Stimulated activated CD8-positive, alpha-beta memory T cell treated with anti-CD3 and anti-CD28 coated beads, Interleukin-2, amount 100 ng/mL, for 1 hour (primary cell): ENCODE data around the gene LTN1.
A peak's percentile ranks its signal among the peaks of the same experiment; 100 is the strongest.
"Not testable (repeated sequence)": the region's sequence is repeated elsewhere in the genome, so short reads cannot be mapped to it uniquely, and the experiment has no call there.

ENCODE experiments used
- DNase-seq, 2 donors: peaks; one replicate each; pipeline ENCODE4 v3.0.0-alpha.2; 2020; ENCODE audit warnings: low read depth in 2 of 2

Gene LTN1

GRCh38 chr21:28992526-28993292, at the start of gene LTN1:
Gene LTN1 (minus strand): TSS chr21:28992877. CDS start chr21:28992805, 72 bp downstream.
- peak; percentile 97 for DNase-seq

- DNase-seq: no peak
Observed at GRCh38 chr21:29034678-29035077, 42.0 kb upstream of the LTN1 start.

GRCh38 chr21:29033871-29034270, 41.2 kb upstream of the LTN1 start:
- DNase-seq: no peak

GRCh38 chr21:29033301-29033700, 40.6 kb upstream of the LTN1 start:
- no peak for DNase-seq

- DNase-seq: no peak
Observed at GRCh38 chr21:29030909-29031308, 38.2 kb upstream of the LTN1 start.

GRCh38 chr21:29029524-29029923, 36.8 kb upstream of the LTN1 start:
- no peak for DNase-seq

GRCh38 chr21:29025328-29025713, 32.6 kb upstream of the LTN1 start:
- no peak for DNase-seq

- DNase-seq: peak; percentile 84 to 89
Observed at GRCh38 chr21:29024474-29025327, 32.0 kb upstream of the LTN1 start, which contains the start of gene USP16. Gene USP16 (plus strand): TSS chr21:29024668. CDS start chr21:29027914, 3,246 bp downstream.

- DNase-seq: no peak
Observed at GRCh38 chr21:29022166-29022565, 29.5 kb upstream of the LTN1 start.

GRCh38 chr21:29018540-29018939, 25.9 kb upstream of the LTN1 start:
- no peak for DNase-seq

GRCh38 chr21:29017639-29018237, 25.1 kb upstream of the LTN1 start:
- no peak for DNase-seq

GRCh38 chr21:29011236-29011635, 18.6 kb upstream of the LTN1 start:
- not testable (repeated sequence) for DNase-seq

GRCh38 chr21:29008367-29008766, 15.7 kb upstream of the LTN1 start:
- no peak for DNase-seq

- no peak for DNase-seq
Observed at GRCh38 chr21:29007810-29008209, 15.1 kb upstream of the LTN1 start.

- DNase-seq: no peak
Observed at GRCh38 chr21:29007135-29007534, 14.5 kb upstream of the LTN1 start.

GRCh38 chr21:29005696-29006095, 13.0 kb upstream of the LTN1 start:
- DNase-seq: no peak

- DNase-seq: peak; percentile 85 to 93
Observed at GRCh38 chr21:29002442-29003144, 9.9 kb upstream of the LTN1 start.

GRCh38 chr21:28993293-28993629, 584 bp upstream of the LTN1 start:
- DNase-seq: no peak

GRCh38 chr21:28991861-28992525, 684 bp downstream of the LTN1 start:
- no peak for DNase-seq

- not testable (repeated sequence) for DNase-seq
Observed at GRCh38 chr21:28988146-28988545, 4.5 kb downstream of the LTN1 start.

GRCh38 chr21:28986677-28987076, 6.0 kb downstream of the LTN1 start:
- no peak for DNase-seq
